GM06990 (cell line): Measurements from ENCODE around the gene SPHKAP.

Experiments
- DNase-seq: peaks from one replicate; pipeline ENCODE4 v3.0.0-alpha.2; 2011; ENCODE audit not compliant: insufficient read length; ENCODE audit errors: extremely low read depth
- H3K27me3 ChIP-seq: replicated peaks from 2 replicates; pipeline ENCODE4 v1.6.0; 2011; ENCODE audit warnings: low read length; ENCODE audit not compliant: control insufficient read depth, insufficient read depth
- H3K36me3 ChIP-seq: 2 replicates; pipeline ENCODE4 v1.5.1; 2011; ENCODE audit warnings: low read length; ENCODE audit not compliant: control insufficient read depth, insufficient read depth
- H3K4me3 ChIP-seq: replicated peaks from 2 replicates; pipeline ENCODE4 v1.5.1; 2011; ENCODE audit warnings: low read depth, mild to moderate bottlenecking, control low read depth, low read length
- CTCF ChIP-seq: IDR thresholded peaks from 2 replicates; pipeline ENCODE4 v1.5.1; 2011; ENCODE audit warnings: low read length, control low read depth, mild to moderate bottlenecking, inconsistent platforms; ENCODE audit not compliant: insufficient read depth, poor library complexity, severe bottlenecking

SPHKAP gene

GRCh38 chr2:228059735-228060134 lies 121.8 kb downstream of the SPHKAP start:
- no peak for TF ChIP-seq CTCF

GRCh38 chr2:228056293-228057097 lies 125.0 kb downstream of the SPHKAP start:
- DNase-seq: no peak
- Histone ChIP-seq H3K27me3 (no peaks in the 10 kb centered on the region), H3K36me3 (no peaks in the 10 kb centered on the region), H3K4me3 (no peak overlapping the region)
- no peak for TF ChIP-seq CTCF

More at GRCh38 chr2:228059735-228060134, 121.8 kb downstream of the SPHKAP start:
- Histone ChIP-seq H3K4me3 (no peak overlapping the region), H3K36me3 (no peaks in the 10 kb centered on the region), H3K27me3 (no peaks in the 10 kb centered on the region)
- no peak for DNase-seq

GRCh38 chr2:228048838-228049490 lies 132.5 kb downstream of the SPHKAP start:
- Histone ChIP-seq H3K36me3 (no peaks in the 10 kb centered on the region), H3K4me3 (no peak overlapping the region), H3K27me3 (no peaks in the 10 kb centered on the region)
- no peak for DNase-seq
- peak; percentile 49 for TF ChIP-seq CTCF

- no peak for TF ChIP-seq CTCF
- H3K4me3 ChIP-seq: no peak overlapping the region
- no peak for DNase-seq
- no peaks in the 10 kb centered on the region for H3K36me3 ChIP-seq
- H3K27me3 ChIP-seq: no peaks in the 10 kb centered on the region
Measured at GRCh38 chr2:228040995-228041394, 140.5 kb downstream of the SPHKAP start.

- DNase-seq: peak; percentile 22
- no peaks in the 10 kb centered on the region for H3K36me3 ChIP-seq
- H3K27me3 ChIP-seq: no peaks in the 10 kb centered on the region
- H3K4me3 ChIP-seq: no peak overlapping the region
- peak; percentile 71 for TF ChIP-seq CTCF
Measured at GRCh38 chr2:228039752-228040534, 141.5 kb downstream of the SPHKAP start.
